Hepatocyte (in vitro differentiated cells): ENCODE data around the gene RANBP3. TPM values are rescaled to one million over a fixed set of nuclear protein-coding genes. Genes with fewer than 3 reads are reported as not detected.

ENCODE experiments used
- DNase-seq: peaks from one replicate; pipeline ENCODE4 v3.0.0-alpha.2; 2016; ENCODE audit warnings: low spot score
- H2AFZ ChIP-seq: fragments of 200-600 bp; sonication (generic); 2 replicates; pipeline ENCODE4 v1.6.0; 2016; ENCODE audit warnings: antibody characterized with exemption, mild to moderate bottlenecking
- H3K27ac ChIP-seq: fragments of 200-600 bp; sonication (generic); 2 replicates; pipeline ENCODE4 v1.5.1; 2016; ENCODE audit warnings: mild to moderate bottlenecking
- H3K27me3 ChIP-seq: fragments of 200-600 bp; sonication (generic); 2 replicates; pipeline ENCODE4 v1.6.1; 2016
- H3K36me3 ChIP-seq: fragments of 200-600 bp; sonication (generic); replicated peaks from 2 replicates; pipeline ENCODE4 v1.5.1; 2016; ENCODE audit warnings: low read depth; ENCODE audit not compliant: insufficient read depth
- H3K4me1 ChIP-seq: fragments of 200-600 bp; sonication (generic); 2 replicates; pipeline ENCODE4 v1.5.1; 2016; ENCODE audit warnings: mild to moderate bottlenecking, moderate library complexity; ENCODE audit not compliant: insufficient read depth
- H3K4me2 ChIP-seq: fragments of 200-600 bp; sonication (generic); 2 replicates; pipeline ENCODE4 v1.6.0; 2016
- H3K4me3 ChIP-seq: fragments of 200-600 bp; sonication (generic); 2 replicates; pipeline ENCODE4 v1.5.1; 2016; ENCODE audit warnings: mild to moderate bottlenecking
- H3K79me2 ChIP-seq: fragments of 200-600 bp; sonication (generic); 2 replicates; pipeline ENCODE4 v1.6.0; 2017; ENCODE audit warnings: mild to moderate bottlenecking
- H3K9me2 ChIP-seq: fragments of 200-600 bp; sonication (generic); replicated peaks from 2 replicates; pipeline ENCODE4 v1.6.0; 2017; ENCODE audit warnings: mild to moderate bottlenecking; ENCODE audit not compliant: insufficient read depth
- H3K9me3 ChIP-seq: fragments of 200-600 bp; sonication (generic); 2 replicates; pipeline ENCODE4 v1.5.1; 2016; ENCODE audit warnings: low read depth, mild to moderate bottlenecking
- H4K20me1 ChIP-seq: fragments of 200-600 bp; sonication (generic); 2 replicates; pipeline ENCODE4 v1.6.0; 2016; ENCODE audit warnings: mild to moderate bottlenecking; ENCODE audit not compliant: insufficient read depth, poor library complexity, severe bottlenecking
- CTCF ChIP-seq: fragments of 200-600 bp; sonication (generic); IDR thresholded peaks from 2 replicates; pipeline ENCODE4 v1.5.1; 2016; ENCODE audit warnings: antibody characterized with exemption, mild to moderate bottlenecking; ENCODE audit not compliant: poor library complexity
- EZH2 ChIP-seq: fragments of 200-600 bp; sonication (generic); IDR thresholded peaks from 2 replicates; pipeline ENCODE4 v1.6.1; 2016; ENCODE audit warnings: antibody characterized with exemption, mild to moderate bottlenecking, borderline replicate concordance
- EZH2phosphoT487 ChIP-seq: fragments of 200-600 bp; sonication (generic); IDR thresholded peaks from one replicate; pipeline ENCODE4 v1.6.1; 2018; ENCODE audit warnings: antibody characterized with exemption, mild to moderate bottlenecking, low read depth, moderate library complexity; ENCODE audit not compliant: unreplicated experiment, severe bottlenecking
- WGBS: methylation state at CpG from one replicate; pipeline ENCODE4 v1.1.6; 2016; ENCODE audit warnings: low lambda C conversion rate; ENCODE audit errors: missing lambda C conversion rate; 5-methylcytosine and 5-hydroxymethylcytosine counted together
- polyA plus RNA-seq: library from polyadenylated mRNA; unstranded; fragments of >200 nt; fragmentation: Nextera tagmentation; extraction: Ambion mirVana; gene quantifications from 2 replicates; pipeline ENCODE4 v1.2.1, GENCODE V29; 2016
- total RNA-seq: library from RNA; depleted of rRNA; stranded (reverse); fragments of >200 nt; gene quantifications from 2 replicates; pipeline ENCODE4 v1.2.3, GENCODE V29; 2014

RANBP3 gene
- total and polyA plus RNA-seq, 2 experiments from 2014 or later: 10.4 to 51.0 TPM

- DNase-seq: no peak
- H3K4me3 ChIP-seq: no peak overlapping the region
- H3K4me1 ChIP-seq: no peaks in the 10 kb centered on the region
- 90% methylated on average over 12 of the region's 12 CpGs for WGBS
- H3K4me2 ChIP-seq: no peak overlapping the region
- H3K36me3 ChIP-seq: no peaks in the 10 kb centered on the region
- H4K20me1 ChIP-seq: no peaks in the 10 kb centered on the region
- no peaks in the 10 kb centered on the region for H3K9me3 ChIP-seq
- H3K27me3 ChIP-seq: no peaks in the 10 kb centered on the region
- H2AFZ ChIP-seq: no peak overlapping the region
- no peaks in the 10 kb centered on the region for H3K79me2 ChIP-seq
- no peak overlapping the region for H3K27ac ChIP-seq
- TF ChIP-seq EZH2phosphoT487 (no peak), EZH2 (no peak), CTCF (no peak)
- H3K9me2 ChIP-seq: no peaks in the 10 kb centered on the region
These were observed 46.0 kb upstream of the RANBP3 start for GRCh38 chr19:6023936-6024335.

GRCh38 chr19:6023085-6023682 lies 45.2 kb upstream of the RANBP3 start:
- TF ChIP-seq CTCF (no peak), EZH2 (no peak), EZH2phosphoT487 (no peak)
- Histone ChIP-seq H3K27me3 (no peaks in the 10 kb centered on the region), H3K36me3 (no peaks in the 10 kb centered on the region), H3K4me3 (no peak overlapping the region), H3K79me2 (no peaks in the 10 kb centered on the region), H3K9me3 (no peaks in the 10 kb centered on the region), H3K9me2 (no peaks in the 10 kb centered on the region), H4K20me1 (no peaks in the 10 kb centered on the region), H3K27ac (no peak overlapping the region), H3K4me1 (no peaks in the 10 kb centered on the region), H2AFZ (no peak overlapping the region), H3K4me2 (no peak overlapping the region)
- DNase-seq: no peak
- WGBS: 81% methylated on average over 21 of the region's 21 CpGs

- H3K4me1 ChIP-seq: no peaks in the 10 kb centered on the region
- TF ChIP-seq EZH2phosphoT487 (no peak), EZH2 (no peak), CTCF (no peak)
- H2AFZ ChIP-seq: no peak overlapping the region
- H3K4me3 ChIP-seq: no peak overlapping the region
- 72% methylated on average over 15 of the region's 16 CpGs for WGBS
- H3K9me2 ChIP-seq: no peaks in the 10 kb centered on the region
- no peak overlapping the region for H3K27ac ChIP-seq
- no peak for DNase-seq
- no peaks in the 10 kb centered on the region for H3K27me3 ChIP-seq
- H3K36me3 ChIP-seq: no peaks in the 10 kb centered on the region
- H3K9me3 ChIP-seq: no peaks in the 10 kb centered on the region
- H4K20me1 ChIP-seq: no peaks in the 10 kb centered on the region
- H3K79me2 ChIP-seq: no peaks in the 10 kb centered on the region
- H3K4me2 ChIP-seq: no peak overlapping the region
These were observed 44.7 kb upstream of the RANBP3 start for GRCh38 chr19:6022570-6023064.
